ENCODE results near the gene MAML3. TPM values are rescaled to one million over a fixed set of nuclear protein-coding genes. Genes with fewer than 3 reads are reported as not detected.

Gene MAML3
- total RNA-seq, 1 donor from 2014 or later, result 0.79 TPM

DNA sequence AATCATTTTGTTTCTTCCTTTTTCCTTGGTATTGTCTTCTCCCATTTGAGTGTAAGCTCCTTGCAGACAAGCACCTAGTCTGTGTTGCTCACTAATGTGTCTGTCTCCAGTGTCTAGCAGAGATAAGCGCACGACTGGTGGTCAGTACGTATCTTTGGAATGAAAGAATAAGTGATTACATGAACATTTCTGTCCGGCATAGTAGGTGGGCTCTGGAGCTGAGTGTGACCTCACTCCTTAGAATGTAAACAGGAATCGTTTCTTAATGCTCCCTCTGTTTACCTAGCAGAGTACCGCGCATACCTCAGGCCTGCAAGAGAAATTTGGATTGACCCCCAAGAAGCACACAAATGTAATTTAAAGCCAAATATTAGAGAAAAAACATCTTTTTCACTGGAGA lies 235.4 kb downstream of the MAML3 start:
- Histone ChIP-seq H3K4me3 (ENCODE audit: low read depth, low read length) (no peak overlapping the region), H3K27me3 (ENCODE audit: control insufficient read depth, insufficient read depth, low read length) (no peaks in the 10 kb centered on the region), H3K36me3 (ENCODE audit: control insufficient read depth, insufficient read depth, low read length) (no peaks in the 10 kb centered on the region)
- TF ChIP-seq, protein P1, sequence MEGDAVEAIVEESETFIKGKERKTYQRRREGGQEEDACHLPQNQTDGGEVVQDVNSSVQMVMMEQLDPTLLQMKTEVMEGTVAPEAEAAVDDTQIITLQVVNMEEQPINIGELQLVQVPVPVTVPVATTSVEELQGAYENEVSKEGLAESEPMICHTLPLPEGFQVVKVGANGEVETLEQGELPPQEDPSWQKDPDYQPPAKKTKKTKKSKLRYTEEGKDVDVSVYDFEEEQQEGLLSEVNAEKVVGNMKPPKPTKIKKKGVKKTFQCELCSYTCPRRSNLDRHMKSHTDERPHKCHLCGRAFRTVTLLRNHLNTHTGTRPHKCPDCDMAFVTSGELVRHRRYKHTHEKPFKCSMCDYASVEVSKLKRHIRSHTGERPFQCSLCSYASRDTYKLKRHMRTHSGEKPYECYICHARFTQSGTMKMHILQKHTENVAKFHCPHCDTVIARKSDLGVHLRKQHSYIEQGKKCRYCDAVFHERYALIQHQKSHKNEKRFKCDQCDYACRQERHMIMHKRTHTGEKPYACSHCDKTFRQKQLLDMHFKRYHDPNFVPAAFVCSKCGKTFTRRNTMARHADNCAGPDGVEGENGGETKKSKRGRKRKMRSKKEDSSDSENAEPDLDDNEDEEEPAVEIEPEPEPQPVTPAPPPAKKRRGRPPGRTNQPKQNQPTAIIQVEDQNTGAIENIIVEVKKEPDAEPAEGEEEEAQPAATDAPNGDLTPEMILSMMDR (IDR thresholded peaks at IDR 0.05; ENCODE audit: insufficient read depth, low read length, severe bottlenecking), result no peak
- FAIRE-seq (no peak), DNase-seq (ENCODE audit: low read depth) (no peak)

GRCh38 chr4:139917896-139918295 lies 236.1 kb downstream of the MAML3 start:
- H3K4me3 ChIP-seq (ENCODE audit: low read depth, low read length), result no peak overlapping the region
- TF ChIP-seq, protein P1 (IDR thresholded peaks at IDR 0.05; ENCODE audit: insufficient read depth, low read length, severe bottlenecking), result no peak
- no peak for DNase-seq (ENCODE audit: low read depth)
- no peaks in the 10 kb centered on the region for H3K27me3 ChIP-seq (ENCODE audit: control insufficient read depth, insufficient read depth, low read length)
- no peaks in the 10 kb centered on the region for H3K36me3 ChIP-seq (ENCODE audit: control insufficient read depth, insufficient read depth, low read length)
- no peak for FAIRE-seq

- FAIRE-seq, result peak; percentile 40
- TF ChIP-seq, protein P1 (IDR thresholded peaks at IDR 0.05; ENCODE audit: insufficient read depth, low read length, severe bottlenecking), result no peak
- DNase-seq (ENCODE audit: low read depth), result no peak
- Histone ChIP-seq H3K4me3 (ENCODE audit: low read depth, low read length) (no peak overlapping the region), H3K27me3 (ENCODE audit: control insufficient read depth, insufficient read depth, low read length) (no peaks in the 10 kb centered on the region), H3K36me3 (ENCODE audit: control insufficient read depth, insufficient read depth, low read length) (no peaks in the 10 kb centered on the region)
These were observed 237.9 kb downstream of the MAML3 start for GRCh38 chr4:139916041-139916440.

- FAIRE-seq (no peak), DNase-seq (ENCODE audit: low read depth) (no peak)
- TF ChIP-seq, protein P1 (IDR thresholded peaks at IDR 0.05; ENCODE audit: insufficient read depth, low read length, severe bottlenecking), result no peak
These were observed 238.9 kb downstream of the MAML3 start for GRCh38 chr4:139915037-139915436.

DNA sequence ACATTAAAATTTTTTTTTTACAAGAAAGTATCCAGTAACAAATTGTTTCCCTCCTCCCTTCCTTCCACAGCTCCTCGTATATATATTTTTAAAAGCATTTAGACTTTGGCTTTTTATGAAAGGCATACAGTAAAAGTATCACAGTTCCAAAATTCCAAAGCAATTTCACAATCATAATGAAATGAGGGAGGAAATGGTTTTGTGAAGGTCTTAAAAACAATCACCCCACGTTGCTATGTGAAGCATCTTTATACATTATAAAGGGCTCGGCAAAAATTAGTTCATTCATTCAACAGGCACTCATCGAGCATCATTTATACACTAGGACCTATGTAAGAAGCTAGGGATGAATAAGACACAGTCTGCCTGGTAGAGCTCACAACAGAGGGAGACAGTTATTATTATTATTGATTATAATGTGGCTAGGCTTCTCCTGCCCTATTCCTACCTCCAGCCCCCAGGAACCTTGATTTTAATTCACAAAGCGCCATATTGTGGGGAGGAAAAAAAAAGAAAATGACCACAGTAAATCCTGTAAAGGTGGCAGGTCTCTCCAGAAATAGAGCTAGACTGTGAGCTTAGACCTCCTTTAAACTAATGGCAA lies 239.9 kb downstream of the MAML3 start:
- no peak for DNase-seq (ENCODE audit: low read depth)

More at GRCh38 chr4:139915037-139915436, 238.9 kb downstream of the MAML3 start:
- Histone ChIP-seq H3K27me3 (ENCODE audit: control insufficient read depth, insufficient read depth, low read length) (no peaks in the 10 kb centered on the region), H3K36me3 (ENCODE audit: control insufficient read depth, insufficient read depth, low read length) (no peaks in the 10 kb centered on the region), H3K4me3 (ENCODE audit: low read depth, low read length) (no peak overlapping the region)

More for the DNA sequence above, 239.9 kb downstream of the MAML3 start:
- no peak for FAIRE-seq
- H3K27me3 ChIP-seq (ENCODE audit: control insufficient read depth, insufficient read depth, low read length), result no peaks in the 10 kb centered on the region
- H3K4me3 ChIP-seq (ENCODE audit: low read depth, low read length), result no peak overlapping the region
- H3K36me3 ChIP-seq (ENCODE audit: control insufficient read depth, insufficient read depth, low read length), result no peaks in the 10 kb centered on the region
- TF ChIP-seq, protein P1 (IDR thresholded peaks at IDR 0.05; ENCODE audit: insufficient read depth, low read length, severe bottlenecking), result no peak

Measured in bronchial epithelial cell (primary cell).